Measurements from ENCODE around the gene MELTF. TPM values are rescaled to one million over a fixed set of nuclear protein-coding genes. Genes with fewer than 3 reads are reported as not detected.

The MELTF gene
- polyA plus RNA-seq, 4 donors: 6.5 to 480 (median 8.4) TPM

DNA sequence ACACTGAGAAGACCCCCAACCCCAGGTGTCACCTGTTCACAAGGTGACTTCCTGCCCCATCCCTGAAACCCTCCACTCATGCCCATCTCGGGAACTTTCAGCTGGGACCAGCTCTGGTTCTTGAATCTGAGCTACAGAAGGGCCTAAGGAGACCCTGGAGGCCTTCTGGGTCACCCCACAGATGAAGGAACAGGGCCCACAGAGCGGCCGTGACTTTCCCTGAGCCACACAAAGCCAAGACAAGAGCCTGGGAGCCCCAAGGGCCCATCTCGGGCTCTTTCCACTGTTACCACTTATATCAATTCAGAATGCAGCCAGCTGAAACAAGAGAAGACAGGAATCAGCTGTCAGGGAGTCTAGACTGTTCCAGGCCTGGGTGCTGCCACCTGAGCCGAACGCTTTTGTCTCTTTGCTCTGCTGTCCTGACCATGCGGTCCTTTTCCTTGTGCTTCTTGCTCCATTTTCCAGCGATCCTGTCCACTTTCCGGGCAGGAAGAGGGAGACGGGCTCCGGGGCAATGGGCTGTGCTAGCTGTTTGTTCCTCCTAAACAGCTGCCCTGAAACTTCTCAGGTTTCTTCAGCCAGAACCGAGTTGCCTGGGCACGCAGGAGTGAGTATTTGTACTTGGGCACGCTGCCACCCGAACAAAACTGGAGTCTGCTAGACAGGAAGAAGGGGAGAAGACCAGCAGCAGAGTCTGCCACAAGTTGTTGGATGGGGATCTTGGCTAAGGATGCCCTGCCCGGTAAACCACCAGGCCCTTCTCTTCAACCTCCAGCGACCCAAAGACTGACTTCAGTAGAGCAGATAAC lies 33.0 kb downstream of the MELTF start:
- Histone ChIP-seq H3K4me3 (ENCODE audit: low read depth in 1 of 3, low read length in 3 of 3) (no peak overlapping the region), H3K4me1 (ENCODE audit: control insufficient read depth in 3 of 3, insufficient read depth in 2 of 3, low read depth in 1 of 3, low read length in 2 of 3) (peaks cover 0 to 4% (median 0%) of the 10 kb centered on the region in 3 donors), H3K9me3 (ENCODE audit: control insufficient read depth in 2 of 2, insufficient read depth in 1 of 2, low read depth in 1 of 2, low read length in 1 of 2) (peaks cover 0 to 8% of the 10 kb centered on the region in 2 donors), H3K27ac (ENCODE audit: low read depth in 1 of 3, low read length in 2 of 3) (no peak overlapping the region), H3K36me3 (ENCODE audit: control insufficient read depth in 3 of 3, insufficient read depth in 2 of 3, low read depth in 1 of 3, low read length in 3 of 3) (peaks cover 0 to 46% (median 0%) of the 10 kb centered on the region in 3 donors), H3K27me3 (ENCODE audit: control insufficient read depth in 3 of 3, insufficient read depth in 3 of 3, low read length in 3 of 3) (no peaks in the 10 kb centered on the region)
- WGBS, 3 donors: 82 to 84% (median 82%) methylated on average over 17 of the region's 17 CpGs
- no peak for DNase-seq
- FAIRE-seq: no peak

DNA sequence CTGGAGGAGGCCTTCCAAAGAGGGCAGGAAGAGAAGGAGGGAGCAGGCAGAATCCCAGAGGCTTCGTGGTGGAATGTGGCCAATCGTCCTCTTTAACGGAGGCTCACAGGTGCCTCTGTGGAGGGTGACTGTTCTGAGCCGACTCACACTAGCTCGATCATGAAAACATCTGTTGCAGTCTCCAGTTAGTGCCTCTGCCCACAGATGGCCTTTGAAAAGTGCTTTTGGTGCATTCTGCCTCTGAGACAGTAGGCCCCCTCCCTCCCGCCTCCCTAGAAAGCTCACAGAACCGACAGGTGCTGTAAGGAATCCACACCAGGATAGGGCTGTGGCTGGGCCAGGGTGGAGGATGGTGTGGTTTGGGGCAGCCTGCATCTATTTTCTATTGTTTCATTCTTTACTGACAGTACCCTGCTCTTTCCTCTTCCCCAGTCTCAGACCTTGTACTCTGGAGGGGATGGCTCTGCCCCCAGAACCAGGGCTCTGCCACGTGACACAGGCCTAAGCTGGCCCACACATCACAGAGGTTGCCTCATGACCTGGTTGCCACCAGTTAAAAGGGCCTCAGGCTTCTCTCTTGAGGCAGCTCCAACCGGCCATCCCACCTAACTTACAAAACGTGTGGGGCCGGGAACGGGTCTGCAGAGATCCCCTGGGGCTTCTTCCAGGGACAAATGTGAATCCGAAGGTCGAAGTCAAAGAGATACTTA lies 33.8 kb downstream of the MELTF start:
- 85 to 86% (median 85%) methylated on average over 14 of the region's 14 CpGs for WGBS, 3 donors
- Histone ChIP-seq H3K9me3 (ENCODE audit: control insufficient read depth in 2 of 2, insufficient read depth in 1 of 2, low read depth in 1 of 2, low read length in 1 of 2) (peaks cover 0 to 8% of the 10 kb centered on the region in 2 donors), H3K27me3 (ENCODE audit: control insufficient read depth in 3 of 3, insufficient read depth in 3 of 3, low read length in 3 of 3) (no peaks in the 10 kb centered on the region), H3K27ac (ENCODE audit: low read depth in 1 of 3, low read length in 2 of 3) (no peak overlapping the region), H3K4me1 (ENCODE audit: control insufficient read depth in 3 of 3, insufficient read depth in 2 of 3, low read depth in 1 of 3, low read length in 2 of 3) (peaks cover 0 to 11% (median 0%) of the 10 kb centered on the region in 3 donors), H3K4me3 (ENCODE audit: low read depth in 1 of 3, low read length in 3 of 3) (no peak overlapping the region), H3K36me3 (ENCODE audit: control insufficient read depth in 3 of 3, insufficient read depth in 2 of 3, low read depth in 1 of 3, low read length in 3 of 3) (peaks cover 0 to 39% (median 0%) of the 10 kb centered on the region in 3 donors)
- FAIRE-seq (no peak), DNase-seq (no peak)

DNA sequence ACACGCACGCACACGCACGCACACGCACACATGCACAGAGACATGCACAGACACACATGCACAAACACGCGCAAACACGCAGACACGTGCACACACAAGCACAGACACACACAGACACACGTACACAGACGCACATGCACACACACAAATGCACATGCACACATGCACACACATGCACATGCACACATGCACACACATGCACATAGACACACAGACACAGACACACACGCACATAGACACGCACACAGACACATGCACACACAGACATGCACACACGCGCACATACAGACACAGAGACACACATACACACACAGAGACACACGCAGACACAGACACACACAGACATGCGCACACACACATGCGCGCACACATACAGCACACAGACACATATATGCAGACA lies 34.6 kb downstream of the MELTF start:
- DNase-seq (no peak), FAIRE-seq (no peak)
- Histone ChIP-seq H3K4me1 (ENCODE audit: control insufficient read depth in 3 of 3, insufficient read depth in 2 of 3, low read depth in 1 of 3, low read length in 2 of 3) (peaks cover 0 to 19% (median 0%) of the 10 kb centered on the region in 3 donors), H3K36me3 (ENCODE audit: control insufficient read depth in 3 of 3, insufficient read depth in 2 of 3, low read depth in 1 of 3, low read length in 3 of 3) (peaks cover 0 to 31% (median 0%) of the 10 kb centered on the region in 3 donors), H3K27ac (ENCODE audit: low read depth in 1 of 3, low read length in 2 of 3) (no peak overlapping the region), H3K4me3 (ENCODE audit: low read depth in 1 of 3, low read length in 3 of 3) (no peak overlapping the region), H3K9me3 (ENCODE audit: control insufficient read depth in 2 of 2, insufficient read depth in 1 of 2, low read depth in 1 of 2, low read length in 1 of 2) (peaks cover 0 to 8% of the 10 kb centered on the region in 2 donors), H3K27me3 (ENCODE audit: control insufficient read depth in 3 of 3, insufficient read depth in 3 of 3, low read length in 3 of 3) (no peaks in the 10 kb centered on the region)
- 92 to 95% (median 93%) methylated on average over 19 of the region's 19 CpGs for WGBS, 3 donors

DNA sequence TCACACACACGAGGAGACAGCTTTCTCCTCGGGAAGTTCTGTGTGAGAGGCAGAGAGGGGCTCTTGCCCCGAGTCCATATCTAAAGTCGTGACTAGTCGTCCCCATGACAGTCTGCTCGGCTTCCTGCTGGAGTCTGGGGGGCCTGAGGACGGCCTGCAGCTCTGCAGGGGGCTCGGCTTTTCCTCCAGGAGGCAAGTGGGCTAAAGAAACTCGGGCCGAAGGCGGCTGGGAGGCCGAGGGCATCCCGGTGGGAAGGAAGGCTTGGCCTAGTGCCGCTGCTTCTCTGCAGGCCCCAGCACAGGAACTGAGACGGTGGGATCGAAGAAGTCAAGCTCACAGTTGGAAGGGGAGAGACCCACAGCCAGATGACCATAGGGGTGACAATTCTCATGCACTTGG lies 35.6 kb downstream of the MELTF start:
- no peak overlapping the region for H3K27ac ChIP-seq (ENCODE audit: low read depth in 1 of 3, low read length in 2 of 3)
- no peaks in the 10 kb centered on the region for H3K27me3 ChIP-seq (ENCODE audit: control insufficient read depth in 3 of 3, insufficient read depth in 3 of 3, low read length in 3 of 3)
- H3K9me3 ChIP-seq (ENCODE audit: control insufficient read depth in 2 of 2, insufficient read depth in 1 of 2, low read depth in 1 of 2, low read length in 1 of 2): peaks cover 0 to 5% of the 10 kb centered on the region in 2 donors
- 75 to 88% (median 80%) methylated on average over 16 of the region's 16 CpGs for WGBS, 3 donors
- peaks cover 0 to 29% (median under 1%) of the 10 kb centered on the region in 3 donors for H3K4me1 ChIP-seq (ENCODE audit: control insufficient read depth in 3 of 3, insufficient read depth in 2 of 3, low read depth in 1 of 3, low read length in 2 of 3)
- FAIRE-seq (no peak), DNase-seq (no peak)
- peaks cover 0 to 29% (median 0%) of the 10 kb centered on the region in 3 donors for H3K36me3 ChIP-seq (ENCODE audit: control insufficient read depth in 3 of 3, insufficient read depth in 2 of 3, low read depth in 1 of 3, low read length in 3 of 3)
- H3K4me3 ChIP-seq (ENCODE audit: low read depth in 1 of 3, low read length in 3 of 3): no peak overlapping the region

DNA sequence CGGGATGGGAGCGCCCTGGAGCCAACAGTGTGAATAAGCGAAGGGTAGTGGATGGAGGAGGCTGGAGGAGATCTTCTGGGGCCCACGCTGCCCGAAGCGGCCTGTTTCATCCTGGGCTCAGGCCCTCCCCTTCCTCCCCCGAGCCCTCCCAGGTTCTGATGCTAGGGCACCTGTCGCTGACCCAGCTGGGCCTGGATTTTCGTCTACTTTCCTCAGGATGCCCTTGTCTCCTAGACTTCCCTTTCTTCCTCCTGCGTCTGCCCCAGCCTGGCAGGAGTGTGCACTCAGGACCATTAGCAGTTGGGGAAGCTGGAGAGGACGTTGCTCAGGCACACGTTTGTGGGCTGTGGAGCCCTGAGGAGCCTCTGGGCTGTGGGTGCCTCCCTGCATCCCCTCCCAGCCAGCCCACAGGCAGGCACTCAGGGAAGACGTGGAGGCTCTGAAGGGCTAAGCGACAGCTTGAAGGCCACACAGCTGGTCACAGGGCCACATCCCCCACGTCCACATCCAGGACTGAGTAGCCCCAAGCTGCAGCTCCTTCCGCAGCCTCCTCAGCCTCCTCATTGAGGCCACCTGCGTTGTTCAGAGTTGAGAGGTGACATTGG lies 37.1 kb downstream of the MELTF start:
- FAIRE-seq (no peak), DNase-seq (no peak)
- H3K27me3 ChIP-seq (ENCODE audit: control insufficient read depth in 3 of 3, insufficient read depth in 3 of 3, low read length in 3 of 3): no peaks in the 10 kb centered on the region
- H3K27ac ChIP-seq (ENCODE audit: low read depth in 1 of 3, low read length in 2 of 3): no peak overlapping the region
- WGBS, 3 donors: 84 to 91% (median 90%) methylated on average over 17 of the region's 17 CpGs
- no peaks in the 10 kb centered on the region for H3K9me3 ChIP-seq (ENCODE audit: control insufficient read depth in 2 of 2, insufficient read depth in 1 of 2, low read depth in 1 of 2, low read length in 1 of 2)
- H3K36me3 ChIP-seq (ENCODE audit: control insufficient read depth in 3 of 3, insufficient read depth in 2 of 3, low read depth in 1 of 3, low read length in 3 of 3): peaks cover 0 to 23% (median 0%) of the 10 kb centered on the region in 3 donors
- H3K4me3 ChIP-seq (ENCODE audit: low read depth in 1 of 3, low read length in 3 of 3): no peak overlapping the region
- peaks cover 0 to 44% (median 8%) of the 10 kb centered on the region in 3 donors for H3K4me1 ChIP-seq (ENCODE audit: control insufficient read depth in 3 of 3, insufficient read depth in 2 of 3, low read depth in 1 of 3, low read length in 2 of 3)

DNA sequence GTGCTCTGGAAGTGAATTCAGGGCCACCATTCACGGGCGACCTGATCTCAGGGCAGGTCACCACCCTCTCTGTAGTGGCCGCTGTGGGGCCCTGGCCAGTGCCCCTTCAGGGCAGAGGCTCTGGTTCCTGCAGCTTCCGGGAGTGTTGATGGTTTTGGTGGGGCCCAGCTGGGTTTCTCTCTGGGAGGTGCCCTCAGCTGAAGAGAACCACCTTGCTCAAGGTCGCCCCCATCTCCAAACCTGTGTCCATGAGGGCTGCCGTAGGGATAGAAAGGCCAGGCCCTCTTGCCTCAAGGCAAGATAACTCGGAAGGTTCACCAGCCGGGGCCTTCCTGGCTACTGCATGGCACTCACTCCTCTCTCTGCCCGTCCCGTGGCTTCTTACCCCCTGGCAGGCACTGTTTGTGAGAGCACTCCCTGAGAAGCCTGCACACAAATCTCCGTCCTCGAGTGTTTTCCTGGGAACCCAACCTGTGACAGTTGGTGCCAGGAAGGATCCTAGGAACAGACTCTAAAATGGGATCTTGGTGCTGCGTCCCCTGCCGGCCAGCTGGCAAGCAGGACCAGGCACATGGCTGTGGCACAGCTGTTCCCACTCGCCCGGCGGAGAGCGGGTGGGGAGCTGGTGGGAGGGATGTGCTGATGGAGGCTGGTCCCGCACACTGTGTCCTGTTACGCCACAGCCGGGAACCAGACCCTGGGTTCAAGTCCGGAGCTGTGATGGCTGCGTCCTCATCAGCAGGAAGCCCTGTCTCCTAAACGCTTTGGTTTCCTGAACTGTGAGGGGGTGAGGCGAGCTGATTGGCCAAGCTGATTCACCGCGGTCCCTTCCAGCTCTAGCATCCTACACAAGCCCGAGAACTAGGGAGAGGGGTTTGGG lies 37.8 kb downstream of the MELTF start:
- WGBS, 3 donors: 88 to 92% (median 88%) methylated on average over 24 to 28 of the region's 28 CpGs
- Histone ChIP-seq H3K9me3 (ENCODE audit: control insufficient read depth in 2 of 2, insufficient read depth in 1 of 2, low read depth in 1 of 2, low read length in 1 of 2) (no peaks in the 10 kb centered on the region), H3K36me3 (ENCODE audit: control insufficient read depth in 3 of 3, insufficient read depth in 2 of 3, low read depth in 1 of 3, low read length in 3 of 3) (peaks cover 0 to 19% (median 0%) of the 10 kb centered on the region in 3 donors), H3K27ac (ENCODE audit: low read depth in 1 of 3, low read length in 2 of 3) (peak overlapping the region in 1 of 3 donors; percentile 93), H3K4me3 (ENCODE audit: low read depth in 1 of 3, low read length in 3 of 3) (no peak overlapping the region), H3K27me3 (ENCODE audit: control insufficient read depth in 3 of 3, insufficient read depth in 3 of 3, low read length in 3 of 3) (no peaks in the 10 kb centered on the region), H3K4me1 (ENCODE audit: control insufficient read depth in 3 of 3, insufficient read depth in 2 of 3, low read depth in 1 of 3, low read length in 2 of 3) (peaks cover 0 to 50% (median 8%) of the 10 kb centered on the region in 3 donors)
- FAIRE-seq: no peak
- no peak for DNase-seq

DNA sequence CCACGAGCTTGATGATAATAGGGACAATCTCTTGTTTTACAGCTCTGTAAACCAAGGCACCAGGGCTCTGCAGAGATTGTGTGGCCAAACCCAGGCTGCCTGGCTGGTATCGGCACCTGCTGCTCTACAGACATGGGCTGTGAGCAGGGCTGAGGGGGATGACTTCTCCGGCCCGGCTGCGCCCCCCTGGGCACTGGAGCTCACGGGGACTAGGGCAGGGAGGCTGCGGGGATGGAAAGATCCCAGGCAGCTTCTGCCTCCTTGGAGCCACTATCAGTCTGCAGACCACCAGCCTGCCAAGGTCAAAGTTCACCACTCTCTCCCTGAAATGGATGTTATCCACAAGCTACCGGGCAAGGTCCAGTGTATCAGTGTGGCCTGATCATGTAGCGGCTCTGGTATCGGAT lies 39.0 kb downstream of the MELTF start:
- 79 to 85% (median 81%) methylated on average over 10 of the region's 10 CpGs for WGBS, 3 donors
- Histone ChIP-seq H3K27ac (ENCODE audit: low read depth in 1 of 3, low read length in 2 of 3) (peak overlapping the region in 1 of 3 donors; percentile 93), H3K36me3 (ENCODE audit: control insufficient read depth in 3 of 3, insufficient read depth in 2 of 3, low read depth in 1 of 3, low read length in 3 of 3) (peaks cover 0 to 14% (median 0%) of the 10 kb centered on the region in 3 donors), H3K27me3 (ENCODE audit: control insufficient read depth in 3 of 3, insufficient read depth in 3 of 3, low read length in 3 of 3) (no peaks in the 10 kb centered on the region), H3K4me1 (ENCODE audit: control insufficient read depth in 3 of 3, insufficient read depth in 2 of 3, low read depth in 1 of 3, low read length in 2 of 3) (peaks cover 0 to 56% (median 8%) of the 10 kb centered on the region in 3 donors), H3K9me3 (ENCODE audit: control insufficient read depth in 2 of 2, insufficient read depth in 1 of 2, low read depth in 1 of 2, low read length in 1 of 2) (no peaks in the 10 kb centered on the region), H3K4me3 (ENCODE audit: low read depth in 1 of 3, low read length in 3 of 3) (no peak overlapping the region)
- DNase-seq (no peak), FAIRE-seq (no peak)

All from small intestine (tissue), 7 donors.